HG02884 (cell line): Measurements from ENCODE around the gene COL5A1.
"Not testable (repeated sequence)": the region's sequence is repeated elsewhere in the genome, so short reads cannot be mapped to it uniquely, and the experiment has no call there.

Experiments used
- ATAC-seq: cut with Tn5 transposase; IDR thresholded peaks from one replicate; pipeline ENCODE4 v1.9.1; 2021; ENCODE audit warnings: mild to moderate bottlenecking, moderate library complexity; ENCODE audit not compliant: unreplicated experiment

Gene COL5A1

DNA sequence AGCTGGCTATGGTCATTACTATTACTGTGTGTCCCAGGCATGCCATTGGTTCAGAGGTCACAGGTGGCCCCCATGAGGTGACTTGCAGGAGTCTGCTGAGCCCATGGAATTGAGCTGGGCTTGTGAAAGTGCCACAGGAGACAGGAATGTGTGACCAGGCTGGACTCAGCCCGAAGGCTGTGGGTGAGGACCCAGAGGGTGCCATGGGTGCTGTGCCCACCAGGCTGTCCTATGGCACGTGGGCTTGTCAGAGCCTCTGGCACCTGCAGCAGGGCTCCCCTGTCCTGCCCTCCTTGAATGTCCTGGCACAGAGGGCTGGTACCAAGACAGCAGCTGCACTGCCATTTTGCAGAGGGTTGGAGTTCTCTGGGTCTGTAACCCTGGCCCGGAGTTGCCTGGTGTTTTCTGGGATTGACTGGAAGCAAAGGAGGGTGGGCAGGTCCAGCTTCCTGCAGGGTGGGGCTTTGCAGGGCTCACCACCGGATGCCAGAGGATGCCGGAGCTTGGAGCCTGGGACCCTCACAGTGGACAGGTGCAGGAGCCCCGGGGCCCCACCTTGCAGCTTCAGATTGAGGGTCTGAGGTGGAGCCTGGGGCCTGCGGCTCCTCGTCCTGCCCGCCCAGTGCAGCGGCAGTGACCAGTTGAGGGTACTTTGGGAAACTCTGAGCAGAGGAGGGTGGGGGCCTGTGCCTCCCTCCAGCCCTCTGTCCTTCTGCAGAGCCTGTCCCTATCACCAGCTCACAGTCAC, 14.2 kb downstream of the COL5A1 start:
- no peak for ATAC-seq

DNA sequence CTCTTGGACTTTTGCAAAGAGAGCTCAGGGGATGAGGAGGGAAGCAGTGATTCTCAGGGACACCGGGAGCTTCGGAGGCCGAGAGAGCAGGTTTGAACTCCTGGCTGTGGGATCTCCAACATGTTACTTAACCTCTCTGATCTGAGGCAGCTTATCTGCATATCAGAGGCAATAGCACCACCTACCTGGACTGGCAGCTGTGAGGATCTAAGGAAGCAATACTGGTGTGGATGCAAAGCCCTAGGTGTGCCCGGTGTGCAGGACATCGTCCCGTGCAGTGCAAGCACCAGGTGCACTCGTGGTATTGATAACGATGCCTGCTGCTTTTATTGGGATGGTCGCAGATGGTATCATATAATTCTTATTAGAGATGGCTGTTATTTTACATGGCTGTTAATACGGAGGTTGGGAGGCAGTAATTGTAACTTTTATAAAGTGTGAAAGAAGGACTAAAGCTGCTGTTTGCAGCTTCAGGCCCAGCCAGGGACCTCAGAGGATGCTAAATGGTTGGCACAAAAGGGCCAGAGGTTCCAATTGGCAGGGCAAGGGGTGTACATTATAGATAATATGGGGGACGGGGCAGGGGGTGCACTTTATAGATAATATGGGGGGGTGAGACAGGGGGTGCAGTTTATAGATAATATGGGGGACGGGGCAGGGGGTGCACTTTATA, 14.9 kb downstream of the COL5A1 start:
- no peak for ATAC-seq

- ATAC-seq = no peak
Measured at GRCh38 chr9:134657666-134658377, 16.2 kb downstream of the COL5A1 start.

DNA sequence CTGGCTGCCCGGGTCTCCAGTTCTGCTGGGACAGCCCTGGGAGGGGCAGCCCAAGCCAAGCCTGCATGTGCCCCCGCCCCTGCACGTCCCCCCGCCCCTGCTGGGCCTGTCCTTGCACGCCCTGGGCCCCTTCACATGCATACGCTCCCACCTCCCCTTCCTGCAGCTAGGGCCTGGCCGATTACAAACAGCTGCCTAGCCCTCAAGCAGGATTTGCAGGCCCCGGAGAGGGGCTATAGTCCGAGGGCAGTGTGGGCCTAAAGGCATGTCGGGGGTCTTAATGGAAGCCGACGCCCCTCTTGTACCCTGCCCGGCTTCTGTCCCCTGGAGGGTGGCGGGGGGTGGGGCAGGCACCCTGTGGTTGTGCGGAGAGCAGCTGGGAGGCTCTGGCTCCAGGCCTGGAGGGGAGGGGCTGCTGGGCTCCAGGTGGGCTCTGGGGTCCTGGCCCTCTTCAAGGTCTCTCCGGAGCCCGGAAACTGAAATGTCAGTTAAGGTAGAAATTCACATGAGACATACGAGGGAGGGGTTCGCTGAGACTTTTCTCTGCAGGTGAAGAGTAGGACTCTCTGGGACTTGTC, 16.9 kb downstream of the COL5A1 start:
- ATAC-seq = no peak

DNA sequence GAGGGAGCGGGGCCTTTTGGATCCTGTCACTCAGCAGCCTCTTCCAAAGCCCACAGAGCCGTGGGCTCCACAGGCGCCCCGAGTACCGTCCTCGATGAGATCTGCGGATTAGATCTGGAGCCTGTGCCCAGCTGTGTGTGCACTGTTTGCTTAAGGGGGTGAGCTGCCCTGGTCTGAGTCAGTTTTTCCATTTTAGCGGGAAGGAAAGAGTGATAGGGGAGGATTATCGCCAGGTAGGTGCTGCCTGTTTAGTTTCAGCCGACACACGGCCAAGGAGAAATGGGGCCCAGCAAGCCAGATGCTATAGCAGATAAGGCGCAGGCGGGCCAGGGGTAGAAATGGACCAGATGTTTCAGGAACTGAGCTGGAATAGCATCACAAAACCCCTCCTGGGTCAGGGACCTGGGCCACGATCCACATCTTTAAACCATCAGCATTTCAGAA, 18.1 kb downstream of the COL5A1 start:
- ATAC-seq = no peak

GRCh38 chr9:134660407-134660806, 18.8 kb downstream of the COL5A1 start:
- ATAC-seq = no peak

DNA sequence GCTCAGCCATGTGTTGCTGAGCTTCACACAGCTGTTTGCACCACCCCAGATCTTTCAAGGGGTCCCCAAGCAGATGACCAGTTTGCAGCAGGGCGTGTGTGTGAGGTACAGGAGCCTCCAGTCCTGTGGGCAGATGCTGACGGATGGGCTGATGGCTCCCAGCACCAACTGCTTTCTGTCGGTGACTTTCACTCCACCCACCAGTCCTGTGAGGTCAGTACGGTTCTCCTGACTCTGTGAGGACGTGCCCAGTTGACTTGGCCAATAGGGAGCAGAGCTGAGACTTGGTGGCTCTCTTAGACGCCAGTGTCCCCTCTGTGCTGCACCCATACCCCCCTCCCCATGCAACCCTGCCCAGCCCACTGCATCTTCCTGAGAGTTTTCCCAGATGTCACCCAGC, 19.7 kb downstream of the COL5A1 start:
- no peak for ATAC-seq

- no peak for ATAC-seq
Measured at GRCh38 chr9:134661791-134662142, 20.2 kb downstream of the COL5A1 start.

DNA sequence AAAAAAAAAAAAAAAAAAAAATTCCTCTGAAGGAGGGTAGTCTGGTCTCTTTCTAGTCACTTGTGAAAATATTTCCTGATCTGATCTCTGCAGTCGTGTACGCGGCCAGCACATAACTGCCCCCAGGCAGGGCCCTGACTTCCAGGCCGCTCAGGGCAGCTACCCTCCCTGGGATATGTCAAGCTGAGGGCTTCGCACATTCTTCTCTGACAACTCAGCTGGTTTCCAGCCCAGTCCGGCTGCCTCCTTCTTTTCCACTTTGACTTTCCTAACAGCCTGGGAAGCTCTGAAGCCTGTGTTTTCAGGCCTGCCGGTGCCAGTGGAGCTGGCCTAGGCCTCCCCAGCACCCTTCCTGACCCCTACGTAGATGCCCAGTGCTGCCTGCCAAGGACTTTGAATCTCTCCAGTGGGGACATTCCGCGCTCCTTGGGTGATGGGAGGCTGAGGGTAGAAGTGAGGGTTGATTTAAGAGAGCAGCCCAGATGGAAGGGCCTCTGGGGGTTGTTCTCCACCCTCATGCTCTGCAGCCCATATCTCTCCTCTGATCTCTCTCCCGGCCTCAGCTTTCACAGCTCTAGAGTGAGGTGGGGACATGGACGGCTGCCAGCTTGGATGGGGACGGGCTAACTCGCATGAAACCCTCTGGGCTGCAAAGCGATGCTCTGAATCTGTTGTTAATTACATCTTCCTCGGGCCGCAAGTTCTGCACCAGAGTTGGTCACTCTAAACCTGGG, 20.7 kb downstream of the COL5A1 start:
- ATAC-seq = no peak

- ATAC-seq = no peak
Measured at GRCh38 chr9:134663084-134663483, 21.5 kb downstream of the COL5A1 start.

- no peak for ATAC-seq
Measured at GRCh38 chr9:134663753-134664415, 22.3 kb downstream of the COL5A1 start.

- no peak for ATAC-seq
Measured at GRCh38 chr9:134664446-134664845, 22.8 kb downstream of the COL5A1 start.

GRCh38 chr9:134666208-134666607, 24.6 kb downstream of the COL5A1 start:
- ATAC-seq = no peak

DNA sequence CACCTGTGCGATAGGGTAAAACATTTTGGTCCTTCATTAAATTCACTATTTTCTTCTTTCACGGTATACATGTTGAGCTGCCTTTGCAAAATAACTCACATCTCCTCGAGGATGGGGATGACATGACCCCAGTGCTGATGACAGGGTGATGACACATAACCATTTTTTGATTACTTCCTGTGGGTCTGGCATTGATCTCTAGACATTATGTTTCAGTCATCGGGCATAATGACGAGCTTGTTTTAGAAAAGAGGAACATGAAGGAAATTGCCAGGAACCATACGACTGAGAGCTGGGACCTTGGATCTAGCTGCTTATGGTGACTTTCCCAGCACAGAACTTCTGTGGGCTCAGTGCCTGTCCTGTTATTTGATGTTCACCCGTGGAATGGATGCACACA, 25.2 kb downstream of the COL5A1 start:
- no peak for ATAC-seq

- ATAC-seq = not testable (repeated sequence)
Measured at GRCh38 chr9:134668977-134669376, 27.4 kb downstream of the COL5A1 start.

DNA sequence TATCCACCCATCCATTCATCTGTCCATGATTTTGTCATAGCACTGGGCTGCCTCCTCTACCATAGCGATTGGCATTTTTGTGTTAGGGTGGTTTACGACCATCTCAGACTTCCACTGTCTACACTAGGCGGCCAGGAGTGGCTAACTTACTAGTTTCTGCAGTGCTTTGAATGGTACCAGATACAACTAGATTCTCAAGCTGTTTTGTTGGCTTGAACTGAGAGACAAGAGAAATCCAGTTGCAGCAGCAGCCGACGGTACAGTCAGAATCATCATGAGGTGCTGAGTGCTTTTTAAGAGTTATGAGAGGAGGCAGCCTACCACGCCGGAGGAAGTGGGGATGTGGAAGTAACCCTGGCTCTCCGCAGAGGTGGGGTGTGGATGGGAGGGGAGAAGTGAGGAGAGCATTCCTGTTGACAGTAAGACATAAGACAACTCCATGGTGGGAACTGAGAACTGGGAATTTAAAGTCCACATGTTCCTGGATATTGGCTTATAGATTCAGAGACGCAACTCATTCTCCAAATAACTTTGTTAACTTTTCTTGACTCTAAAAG, 27.9 kb downstream of the COL5A1 start:
- ATAC-seq = no peak

DNA sequence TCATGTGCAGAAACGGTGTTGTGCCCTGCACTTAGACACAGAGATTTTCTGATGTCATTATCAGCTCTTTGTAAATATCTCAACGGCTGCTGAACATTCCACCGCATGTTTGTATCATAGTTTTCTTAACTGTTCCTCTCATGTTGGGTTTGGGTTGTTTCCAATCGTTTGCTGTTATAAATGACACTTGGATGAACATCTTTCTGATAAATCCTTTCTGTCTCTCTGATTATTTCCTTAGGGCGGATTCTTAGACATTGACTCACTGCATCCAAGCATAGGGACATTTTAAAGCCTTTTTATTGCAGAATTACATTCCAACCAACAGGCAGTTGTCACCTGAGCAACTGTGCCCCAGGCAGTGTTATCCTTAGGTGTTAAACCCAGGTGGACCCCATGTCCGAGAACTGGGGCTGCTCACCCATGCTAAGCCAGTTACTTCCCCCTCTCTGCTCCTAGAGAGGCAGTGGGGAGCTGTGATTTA, 28.5 kb downstream of the COL5A1 start:
- no peak for ATAC-seq

GRCh38 chr9:134670851-134671281, 29.3 kb downstream of the COL5A1 start:
- ATAC-seq = no peak

- ATAC-seq = no peak
Measured at GRCh38 chr9:134671341-134672113, 29.9 kb downstream of the COL5A1 start.
